ENCODE measurements around the gene ALOX5. TPM values are rescaled to one million over a fixed set of nuclear protein-coding genes. Genes with fewer than 3 reads are reported as not detected.

The ALOX5 gene
- total and polyA plus RNA-seq, 2 of the 4 experiments (the other 2 are of a cell fraction): not detected

- dilution Hi-C loops (cut with HindIII; ENCODE audit: low sequenced_read_pairs, unreplicated experiment): no loop called here
Measured at GRCh38 chr10:45395554-45395953, 21.5 kb downstream of the ALOX5 start.

More at GRCh38 chr10:45395554-45395953, 21.5 kb downstream of the ALOX5 start:
- TF ChIP-seq ELK1 (IDR thresholded peaks at IDR 0.05; ENCODE audit: borderline replicate concordance, low read depth, low read length) (no peak), CTCF (conservative IDR thresholded peaks at IDR 0.05; ENCODE audit: low read depth, low read length) (no peak), CEBPB (IDR thresholded peaks at IDR 0.05; ENCODE audit: low read depth, low read length) (no peak), SMC3 (IDR thresholded peaks at IDR 0.05; ENCODE audit: low read depth, low read length) (no peak), USF2 (IDR thresholded peaks at IDR 0.05; ENCODE audit: low read depth, low read length) (no peak), MAFK (IDR thresholded peaks at IDR 0.05; ENCODE audit: low read depth, low read length) (no peak)
- no peak overlapping the region for H3K14ac ChIP-seq (replicated peaks; ENCODE audit: low read depth, low read length)
- no peak overlapping the region for H4K5ac ChIP-seq (ENCODE audit: low read depth, low read length)
- H2BK5ac ChIP-seq (ENCODE audit: low read depth, low read length, poor library complexity, severe bottlenecking): no peak overlapping the region
- CTCF ChIA-PET: no interaction called here
- intact Hi-C loops (cut with micrococcal nuclease): no loop called here
- H3K4me1 ChIP-seq (ENCODE audit: control insufficient read depth, insufficient read depth, low read length): no peaks in the 10 kb centered on the region
- no peaks in the 10 kb centered on the region for H3K27me3 ChIP-seq (ENCODE audit: control insufficient read depth, insufficient read depth, low read length)
- no peak overlapping the region for H3K23ac ChIP-seq (ENCODE audit: low read depth, low read length)
- no peak overlapping the region for H2BK15ac ChIP-seq (ENCODE audit: low read depth, low read length)
- H2BK120ac ChIP-seq (ENCODE audit: low read depth, low read length): no peak overlapping the region
- POLR2A ChIA-PET (ENCODE audit: unreplicated experiment): no interaction called here
- no peak overlapping the region for H3K56ac ChIP-seq (ENCODE audit: extremely low read depth, insufficient read depth, low read length)
- H3K36me3 ChIP-seq (ENCODE audit: control insufficient read depth, insufficient read depth, low read length): no peaks in the 10 kb centered on the region
- no peak overlapping the region for H3K4me2 ChIP-seq (ENCODE audit: low read depth, low read length)
- no peak overlapping the region for H3K9ac ChIP-seq (ENCODE audit: low read depth, low read length)
- no peaks in the 10 kb centered on the region for H3K79me1 ChIP-seq (ENCODE audit: low read depth in 1 of 2, low read length in 2 of 2)
- H4K20me1 ChIP-seq (ENCODE audit: insufficient read depth, low read length): no peaks in the 10 kb centered on the region
- H3K4ac ChIP-seq (ENCODE audit: low read depth, low read length): no peak overlapping the region
- in situ Hi-C loops (cut with MboI; ENCODE audit: low sequenced_read_pairs): no loop called here
- H3K4me3 ChIP-seq (ENCODE audit: insufficient read depth, low read depth, low read length): no peak overlapping the region
- no peak overlapping the region for H2BK20ac ChIP-seq (ENCODE audit: low read depth, low read length)
- 92% methylated on average over 6 of the region's 7 CpGs; no CpG with 5 or more reads in 1 of the 2 experiments for WGBS, 2 experiments (ENCODE audit: extremely low coverage in 2 of 2, insufficient read length in 1 of 2)
- H2AK5ac ChIP-seq (ENCODE audit: low read depth, low read length): no peak overlapping the region
- no peak overlapping the region for H4K91ac ChIP-seq (ENCODE audit: insufficient read depth, low read depth, low read length)
- no peaks in the 10 kb centered on the region for H3K9me3 ChIP-seq (ENCODE audit: control insufficient read depth, insufficient read depth, low read length)
- no peaks in the 10 kb centered on the region for H3K9me1 ChIP-seq (ENCODE audit: insufficient read depth, low read length)
- DNase-seq (no peak), ATAC-seq (ENCODE audit: low read depth) (no peak)
- H2AFZ ChIP-seq (replicated peaks; ENCODE audit: low read length, poor library complexity): no peak overlapping the region
- no peak overlapping the region for H4K8ac ChIP-seq (ENCODE audit: low read depth in 2 of 2, low read length in 2 of 2)
- no TSS peak for BruUV-seq (replicated peaks)
- H2AK9ac ChIP-seq (replicated peaks; ENCODE audit: low read depth, low read length, poor library complexity): no peak overlapping the region
- no peak overlapping the region for H3K27ac ChIP-seq (ENCODE audit: insufficient read depth, low read length)
- H3K18ac ChIP-seq (ENCODE audit: low read depth, low read length): no peak overlapping the region

Data from IMR-90 (cell line).